SIG-M5 treated with dmso at 0.1 percent for 504 hours (cell line): ENCODE data around the gene TNF.
"Not testable (repeated sequence)": the region's sequence is repeated elsewhere in the genome, so short reads cannot be mapped to it uniquely, and the experiment has no call there.

Source experiments
- DNase-seq: peaks from one replicate; lab custom pipeline; 2025; ENCODE audit not compliant: unreplicated experiment; lab: John Stamatoyannopoulos, UW

TNF gene

DNA sequence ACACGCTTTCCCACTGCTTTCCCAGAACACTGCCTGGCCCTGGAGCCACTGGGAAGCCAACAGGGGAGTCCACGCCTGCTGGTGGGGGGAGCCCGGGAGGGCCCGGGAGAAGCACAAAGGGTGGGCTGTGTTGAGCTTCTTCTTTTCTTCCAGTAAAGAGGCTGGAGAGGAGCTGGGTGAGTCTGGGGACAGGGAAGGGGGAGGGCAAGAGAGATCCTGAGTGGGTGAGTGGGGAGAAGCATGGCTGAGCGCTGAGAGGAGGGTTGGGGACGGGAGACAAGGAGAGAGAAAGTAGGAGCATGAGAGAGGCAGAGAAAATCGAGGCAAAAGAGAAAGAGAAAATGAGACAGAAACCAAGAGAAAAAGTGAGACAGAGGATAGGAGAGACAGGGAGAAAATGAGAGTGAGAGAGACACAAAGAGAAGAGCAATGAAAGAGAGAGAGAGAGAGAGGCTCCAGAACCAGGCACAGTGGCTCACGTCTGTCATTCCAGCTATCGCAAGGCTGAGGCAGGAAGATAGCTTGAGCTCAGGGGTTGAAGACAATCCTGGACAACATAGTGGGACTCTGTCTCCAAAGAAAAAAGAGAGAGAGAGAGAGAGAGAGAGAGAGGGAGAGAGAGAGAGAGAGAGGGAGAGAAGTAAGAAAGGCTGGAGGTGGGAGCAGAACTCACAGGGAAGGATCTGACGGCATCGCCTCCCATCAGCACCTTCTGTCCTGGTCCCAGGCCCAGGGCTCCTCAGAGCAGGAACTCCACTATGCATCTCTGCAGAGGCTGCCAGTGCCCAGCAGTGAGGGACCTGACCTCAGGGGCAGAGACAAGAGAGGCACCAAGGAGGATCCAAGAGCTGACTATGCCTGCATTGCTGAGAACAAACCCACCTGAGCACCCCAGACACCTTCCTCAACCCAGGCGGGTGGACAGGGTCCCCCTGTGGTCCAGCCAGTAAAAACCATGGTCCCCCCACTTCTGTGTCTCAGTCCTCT, 12.7 kb downstream of the TNF start:
- no peak for DNase-seq

DNA sequence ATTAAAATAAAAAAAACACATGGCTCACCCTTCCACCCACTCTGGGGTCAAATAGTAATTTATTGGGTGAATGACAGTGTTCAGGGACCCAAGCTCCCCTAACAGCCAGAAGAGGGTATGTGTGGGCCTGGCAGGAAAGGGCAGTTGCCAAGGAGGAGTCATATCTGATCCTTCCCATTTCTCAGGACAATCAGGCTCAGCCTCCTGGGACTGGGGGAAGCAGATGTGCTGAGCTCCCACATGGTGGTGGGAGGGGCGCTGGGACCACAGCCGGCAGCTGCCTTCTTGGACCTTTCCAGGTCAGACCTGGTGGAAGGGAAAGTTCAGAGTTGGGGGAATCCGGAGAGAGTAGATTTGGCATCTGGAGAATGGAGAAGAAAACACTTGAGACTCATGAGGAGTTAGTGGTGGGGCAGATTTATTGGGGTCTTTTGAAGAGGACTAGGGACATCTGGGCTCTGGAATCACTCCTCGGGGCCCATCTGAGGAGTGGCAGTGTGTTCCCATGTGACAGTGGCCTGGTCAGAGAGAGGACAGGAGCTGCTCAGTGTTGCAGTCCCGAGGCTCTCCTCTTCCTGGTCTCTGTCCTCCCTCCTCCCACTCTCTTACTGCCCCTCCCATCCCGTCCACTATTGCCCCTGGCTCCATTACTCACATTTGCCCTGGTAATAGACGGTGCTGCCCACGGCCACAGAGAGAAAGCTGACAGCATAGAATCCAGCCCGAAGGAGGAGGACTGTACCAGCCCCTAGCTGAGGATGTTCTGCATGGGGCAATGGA, 13.7 kb downstream of the TNF start:
- no peak for DNase-seq

DNA sequence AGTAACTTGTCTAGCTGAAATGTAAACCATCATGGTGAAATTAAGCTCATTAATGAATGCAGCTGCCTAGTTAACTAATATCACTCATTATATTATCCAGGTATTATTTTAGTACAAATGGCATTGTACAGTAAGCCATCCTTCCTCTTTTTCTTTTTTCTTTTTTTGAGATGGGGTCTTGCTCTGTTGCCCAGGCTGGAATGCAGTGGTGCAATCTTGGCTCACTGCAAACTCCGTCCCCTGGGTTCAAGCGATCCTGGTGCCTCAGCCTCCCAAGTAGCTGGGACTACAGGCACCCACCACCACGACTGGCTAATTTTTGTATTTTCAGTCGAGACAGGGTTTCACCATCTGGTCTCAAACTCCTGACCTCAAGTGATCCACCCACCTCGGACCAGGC, 15.3 kb downstream of the TNF start:
- not testable (repeated sequence) for DNase-seq

- DNase-seq = no peak
These were observed 17.0 kb downstream of the TNF start for GRCh38 chr6:31592396-31592771.

DNA sequence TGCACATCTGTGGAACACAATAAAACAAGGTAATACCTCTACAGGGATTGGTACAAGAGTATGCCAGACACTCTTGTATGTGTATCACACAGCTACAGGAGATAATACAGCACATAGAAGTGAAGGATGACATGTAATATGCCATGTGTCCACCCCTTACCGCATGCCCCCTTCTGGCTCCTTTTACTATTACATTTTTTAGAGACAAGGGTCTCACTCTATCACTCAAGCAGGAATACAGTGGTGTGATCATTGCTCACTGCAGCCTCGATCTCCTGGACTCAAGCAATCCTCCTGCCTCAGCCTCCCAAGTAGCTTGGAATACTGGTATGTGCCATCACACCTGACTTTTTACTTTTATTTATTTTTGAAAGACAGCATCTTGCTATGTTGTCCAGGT, 21.6 kb downstream of the TNF start:
- DNase-seq = peak; percentile 77

- no peak for DNase-seq
These were observed 32.0 kb downstream of the TNF start for GRCh38 chr6:31607317-31607716.

- no peak for DNase-seq
These were observed 34.4 kb downstream of the TNF start for GRCh38 chr6:31609519-31610406.

DNA sequence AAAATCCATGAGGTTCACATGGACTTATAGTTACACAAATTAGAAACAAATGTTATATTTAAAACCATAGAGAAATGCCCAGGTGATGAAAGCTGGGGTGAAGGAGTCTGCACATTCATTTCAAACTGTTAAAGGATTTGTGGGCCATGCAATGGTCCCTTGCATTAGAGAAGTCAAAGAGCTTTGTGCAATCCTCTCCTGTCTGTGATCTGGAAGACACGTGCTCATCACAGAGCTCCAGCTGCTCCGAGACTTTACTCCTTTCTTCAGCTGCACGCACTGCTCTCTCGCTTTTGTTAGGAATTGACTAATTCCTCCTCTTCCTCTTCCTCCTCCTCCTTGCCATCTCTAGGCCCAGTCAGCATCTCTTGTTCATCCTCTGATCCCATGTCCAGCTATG, 35.6 kb downstream of the TNF start:
- peak; percentile 54 for DNase-seq

DNA sequence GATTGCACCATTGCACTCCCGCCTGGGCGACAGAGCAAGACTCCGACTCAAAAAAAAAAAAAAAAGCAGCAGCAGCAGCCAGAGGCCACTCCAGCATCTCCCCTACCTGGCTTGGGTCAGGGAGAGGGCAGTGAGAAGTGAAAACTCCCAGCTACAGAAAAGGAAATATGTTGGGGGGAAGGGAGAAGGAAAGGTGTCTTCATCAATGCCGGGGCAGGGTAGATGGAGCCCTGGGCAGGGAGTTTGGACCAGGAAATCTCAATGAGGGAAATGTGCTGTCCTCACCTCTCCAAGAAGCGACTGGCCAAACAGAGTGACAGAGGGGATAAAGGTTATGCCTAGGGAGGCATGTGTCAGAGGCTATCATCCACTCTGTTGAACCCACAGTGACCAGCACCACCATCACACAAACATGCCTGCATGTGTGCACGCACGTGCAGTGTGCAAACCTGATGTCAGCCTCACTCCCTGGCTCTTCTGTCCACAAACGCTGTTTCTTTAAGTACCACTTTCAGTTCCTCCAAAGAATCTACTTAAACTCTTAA, 38.8 kb downstream of the TNF start:
- DNase-seq = peak; percentile 73

DNA sequence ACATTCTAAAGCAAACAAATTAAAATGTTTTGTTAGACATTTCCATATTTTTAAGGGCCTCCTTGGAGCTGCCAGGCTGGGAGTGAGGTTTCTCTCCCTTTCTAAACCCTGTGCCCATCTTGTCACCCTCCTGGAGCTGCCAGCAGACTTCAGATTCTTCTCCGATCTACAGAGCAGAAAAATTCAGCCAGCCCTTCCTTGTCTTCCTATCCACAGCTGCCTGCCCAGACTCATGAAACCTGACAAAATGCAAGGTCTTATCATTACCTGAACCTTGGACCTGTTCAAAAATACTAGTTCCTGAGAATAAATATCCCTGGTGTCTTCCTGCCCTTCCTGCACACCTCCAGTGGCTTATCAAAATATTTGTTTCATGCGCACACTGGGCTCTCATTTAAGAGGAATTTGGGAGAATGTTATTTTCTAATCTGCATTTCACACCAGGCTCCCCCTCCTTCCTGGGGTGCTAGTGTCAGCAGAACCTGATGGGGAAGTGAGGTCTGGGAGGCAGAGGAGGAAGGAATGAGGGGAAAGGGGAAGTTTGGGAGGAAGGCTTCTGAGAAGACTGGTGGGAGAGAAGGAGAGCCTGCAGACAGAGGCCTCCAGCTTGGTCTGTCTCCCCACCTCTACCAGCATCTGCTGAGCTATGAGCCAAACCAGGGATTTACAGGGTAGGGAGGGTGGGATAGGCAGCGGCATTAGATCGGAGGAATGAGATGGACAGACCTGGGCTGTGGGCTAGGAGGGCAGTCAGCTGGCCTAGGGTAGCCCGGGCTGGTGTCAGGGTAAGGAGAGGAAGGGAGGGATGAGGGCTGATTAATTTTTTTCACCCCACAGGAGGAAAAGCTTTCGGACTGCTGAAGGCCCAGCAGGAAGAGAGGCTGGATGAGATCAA, 39.6 kb downstream of the TNF start, which contains the start of gene AIF1:
Gene AIF1 (plus strand): TSS at position 551 of the 895 bp plus-strand sequence. CDS start 96 bp downstream, at position 647.
- DNase-seq = peak; percentile 61

DNA sequence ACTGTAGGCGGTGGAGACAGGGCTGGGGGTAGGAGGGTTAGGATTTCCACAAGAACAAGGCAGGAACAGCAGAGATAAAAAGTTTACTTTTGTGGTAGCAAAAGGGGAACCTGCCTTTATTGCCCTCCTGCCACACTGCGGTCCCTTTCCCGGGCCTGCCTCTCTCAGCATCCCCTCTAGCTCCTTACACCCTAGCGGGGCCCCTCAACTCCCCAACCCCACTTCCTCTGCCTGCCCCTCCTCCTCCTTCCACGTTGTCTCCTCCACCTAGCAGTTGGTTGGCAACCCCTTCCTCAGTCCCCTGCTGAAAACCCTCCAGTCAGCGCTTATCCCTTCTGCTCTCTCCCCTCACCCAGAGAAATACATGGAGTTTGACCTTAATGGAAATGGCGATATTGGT, 40.4 kb downstream of the TNF start:
- peak; percentile 92 for DNase-seq

- no peak for DNase-seq
These were observed 41.6 kb downstream of the TNF start for GRCh38 chr6:31617010-31617409.

GRCh38 chr6:31619805-31620585, 44.6 kb downstream of the TNF start:
- DNase-seq = peak; percentile 98

DNA sequence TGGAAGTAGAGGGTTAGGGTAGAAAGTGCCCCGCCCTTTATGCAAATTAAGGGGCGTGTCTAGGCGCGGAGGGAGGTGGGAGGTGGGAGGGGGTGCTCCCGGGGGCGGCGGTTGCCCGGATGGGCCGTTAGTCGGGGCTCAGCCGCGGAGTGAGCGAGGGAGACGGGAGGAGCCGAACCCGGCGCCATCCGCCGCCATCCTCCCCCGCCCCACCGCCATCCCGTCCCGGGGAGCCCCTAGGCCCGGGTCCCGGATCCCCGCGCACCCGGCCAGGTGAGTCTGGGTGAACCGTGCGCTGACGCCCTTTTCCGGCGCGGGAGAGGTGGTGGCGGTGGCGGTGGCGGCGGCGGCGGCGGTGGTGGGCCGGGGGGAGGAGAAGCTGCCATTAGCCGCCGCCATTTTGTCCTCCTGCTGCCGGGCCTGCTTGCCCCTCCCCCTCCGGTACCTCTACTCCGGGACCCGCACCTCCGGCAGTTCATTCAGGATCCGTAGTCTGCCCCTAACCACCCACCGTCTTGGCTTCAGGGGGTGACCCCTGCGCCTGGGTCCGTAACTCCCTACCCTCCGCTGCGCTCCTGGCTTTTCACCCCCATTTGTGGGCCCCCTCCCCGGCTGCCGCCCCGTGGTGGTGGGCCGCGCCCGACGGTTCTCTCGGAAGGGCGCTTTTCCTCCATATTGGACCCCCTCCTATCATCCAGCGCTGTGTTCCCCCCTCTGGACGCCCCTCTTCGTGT, 45.4 kb downstream of the TNF start, which contains the start of gene PRRC2A:
Gene PRRC2A (plus strand): TSS at position 130 of the 734 bp plus-strand sequence. CDS start 2,075 bp downstream, outside the sequence.
- peak; percentile 71 for DNase-seq

DNA sequence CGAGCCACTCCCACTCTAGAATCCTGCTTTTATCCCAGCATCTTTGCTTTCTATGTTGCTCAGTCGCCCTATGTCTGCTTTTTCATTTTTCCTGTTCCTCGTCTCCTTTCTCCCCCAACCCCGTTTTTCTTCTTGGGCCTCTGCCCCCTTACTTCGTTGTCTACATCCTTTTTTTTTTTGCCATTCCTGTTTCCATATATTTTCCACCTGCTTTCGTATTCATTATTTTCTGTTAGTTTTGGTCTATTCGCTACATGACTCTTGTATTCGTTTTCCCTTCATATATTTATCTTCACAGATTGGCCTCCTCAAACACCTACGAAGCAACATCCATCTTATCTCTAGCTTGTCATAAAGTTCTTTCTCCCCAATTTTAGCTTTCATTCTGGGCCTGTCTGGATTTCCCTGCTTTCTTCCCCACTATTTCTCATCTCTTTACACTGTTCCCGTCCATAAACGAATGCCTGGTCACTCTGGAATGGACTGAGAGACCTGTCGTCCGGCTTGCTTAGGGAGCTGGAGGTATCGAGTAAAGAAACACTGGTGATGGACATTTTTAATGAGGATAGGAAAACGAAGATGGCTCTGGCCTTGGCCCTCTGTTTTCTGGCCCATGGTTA, 46.1 kb downstream of the TNF start:
- no peak for DNase-seq

DNA sequence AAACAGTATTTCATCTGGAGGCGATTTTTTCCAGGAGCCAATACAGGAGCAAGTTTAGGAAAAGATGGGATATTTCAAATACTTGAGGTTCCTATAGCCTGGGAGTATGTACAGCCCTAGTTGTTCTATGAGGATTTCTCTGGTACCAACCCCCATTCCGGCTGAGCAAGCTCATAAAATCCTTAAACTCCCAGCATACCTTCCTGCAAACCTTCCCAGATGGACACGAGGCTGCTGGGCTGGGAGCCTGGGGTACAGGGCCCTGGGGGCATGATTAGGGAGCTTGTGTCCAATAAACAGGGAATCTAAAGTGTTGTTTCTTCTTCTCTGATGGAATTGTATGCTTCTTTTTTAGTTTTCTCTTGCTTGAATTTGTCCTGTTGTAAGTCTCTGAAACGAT, 46.6 kb downstream of the TNF start:
- no peak for DNase-seq

GRCh38 chr6:31622684-31623091, 47.3 kb downstream of the TNF start:
- DNase-seq = peak; percentile 89

DNA sequence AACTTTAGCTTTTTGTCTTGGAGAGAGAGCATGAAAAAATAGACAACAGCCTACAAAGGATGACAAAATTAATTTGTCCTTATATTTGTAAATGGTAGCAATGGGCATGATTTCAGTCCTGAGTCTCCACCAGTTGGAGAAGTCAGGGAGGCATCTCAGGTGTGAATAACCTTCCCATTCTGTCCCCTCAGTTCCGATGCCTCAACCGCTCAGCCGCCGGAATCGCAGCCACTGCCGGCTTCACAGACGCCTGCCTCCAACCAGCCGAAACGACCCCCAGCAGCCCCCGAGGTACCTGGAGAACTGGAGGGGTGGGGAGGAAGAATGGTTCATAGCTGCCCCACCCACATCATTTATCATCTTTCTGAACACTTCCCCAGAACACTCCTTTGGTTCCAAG, 48.7 kb downstream of the TNF start:
- DNase-seq = no peak
